Suprapubic skin (tissue), 4 donors: ENCODE results near the gene PRDM5. TPM values are rescaled to one million over a fixed set of nuclear protein-coding genes. Genes with fewer than 3 reads are reported as not detected.

Experiments used
- DNase-seq, 2 donors: peaks; one replicate each; pipeline ENCODE4 v3.0.0-alpha.2; 2019; ENCODE audit warnings: low spot score in 2 of 2
- H3K27ac ChIP-seq: fragments of 200-600 bp; sonication (generic); one replicate; pipeline ENCODE4 v1.5.1; 2019
- H3K27me3 ChIP-seq: fragments of 200-600 bp; sonication (generic); one replicate; pipeline ENCODE4 v1.5.1; 2019
- H3K36me3 ChIP-seq: fragments of 200-600 bp; sonication (generic); one replicate; pipeline ENCODE4 v1.5.1; 2019
- H3K4me1 ChIP-seq: fragments of 200-600 bp; sonication (generic); one replicate; pipeline ENCODE4 v1.5.1; 2019
- H3K4me3 ChIP-seq: fragments of 200-600 bp; sonication (generic); one replicate; pipeline ENCODE4 v1.5.1; 2019; ENCODE audit warnings: mild to moderate bottlenecking
- H3K9me3 ChIP-seq: fragments of 200-600 bp; sonication (generic); one replicate; pipeline ENCODE4 v1.5.1; 2019
- EP300 ChIP-seq: sonication (generic); formaldehyde crosslinking; IDR thresholded peaks from one replicate; pipeline ENCODE4 v1.6.1; 2017; ENCODE audit warnings: antibody characterized with exemption
- POLR2A ChIP-seq, 2 donors: fragments of 450-650 bp; IDR thresholded peaks; one replicate each; pipeline ENCODE4 v1.6.1; 2017; ENCODE audit warnings: antibody characterized with exemption in 2 of 2, mild to moderate bottlenecking in 2 of 2, moderate library complexity in 2 of 2
- POLR2AphosphoS5 ChIP-seq, 3 donors: sonication (generic); formaldehyde crosslinking; IDR thresholded peaks; one replicate each; pipeline ENCODE4 v1.6.1; 2017; ENCODE audit warnings: antibody characterized with exemption in 3 of 3
- WGBS: methylation state at CpG from one replicate; pipeline ENCODE4 v1.1.5; 2018; 5-methylcytosine and 5-hydroxymethylcytosine counted together
- total RNA-seq, 4 donors: library from RNA; depleted of rRNA; stranded (reverse); fragments of >200 nt; gene quantifications; one replicate each; pipeline ENCODE4 v1.1.0, GENCODE V29; 2016
- TF ChIP-seq, protein P1 (sequence below), 2 donors: fragments of 200-600 bp in 1 of 2; fragments of 450-650 bp in 1 of 2; sonication (generic) in 1 of 2; IDR thresholded peaks; one replicate each; pipeline ENCODE4 v1.5.1; 2016 to 2019; ENCODE audit warnings: antibody characterized with exemption in 2 of 2, mild to moderate bottlenecking in 1 of 2, moderate library complexity in 1 of 2

PRDM5 gene
- total RNA-seq, 4 donors from 2014 or later, result 3.0 to 12.0 (median 4.5) TPM

DNA sequence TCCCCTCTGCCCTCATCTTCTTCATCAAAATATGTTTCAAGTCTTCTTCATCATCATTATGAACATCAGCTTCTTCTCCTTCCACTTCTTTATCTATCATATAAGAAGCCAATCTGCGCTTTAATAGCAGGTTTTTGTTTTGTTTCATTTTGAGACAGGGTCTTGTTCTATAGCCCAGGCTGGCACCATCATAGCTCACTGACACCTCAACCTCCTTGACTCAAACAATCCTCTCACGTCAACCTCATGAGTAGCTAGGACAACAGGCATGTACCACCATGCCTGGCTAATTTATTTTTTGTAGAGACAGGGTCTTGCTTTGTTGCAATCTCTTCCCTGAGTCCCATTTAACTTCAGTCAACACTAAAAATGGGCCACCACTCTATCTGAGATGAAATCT lies 27.0 kb downstream of the PRDM5 start:
- no peaks in the 10 kb centered on the region for H3K36me3 ChIP-seq
- no peaks in the 10 kb centered on the region for H3K9me3 ChIP-seq
- H3K27ac ChIP-seq, result no peak overlapping the region
- no peaks in the 10 kb centered on the region for H3K27me3 ChIP-seq
- H3K4me1 ChIP-seq, result no peaks in the 10 kb centered on the region
- TF ChIP-seq, protein P1, sequence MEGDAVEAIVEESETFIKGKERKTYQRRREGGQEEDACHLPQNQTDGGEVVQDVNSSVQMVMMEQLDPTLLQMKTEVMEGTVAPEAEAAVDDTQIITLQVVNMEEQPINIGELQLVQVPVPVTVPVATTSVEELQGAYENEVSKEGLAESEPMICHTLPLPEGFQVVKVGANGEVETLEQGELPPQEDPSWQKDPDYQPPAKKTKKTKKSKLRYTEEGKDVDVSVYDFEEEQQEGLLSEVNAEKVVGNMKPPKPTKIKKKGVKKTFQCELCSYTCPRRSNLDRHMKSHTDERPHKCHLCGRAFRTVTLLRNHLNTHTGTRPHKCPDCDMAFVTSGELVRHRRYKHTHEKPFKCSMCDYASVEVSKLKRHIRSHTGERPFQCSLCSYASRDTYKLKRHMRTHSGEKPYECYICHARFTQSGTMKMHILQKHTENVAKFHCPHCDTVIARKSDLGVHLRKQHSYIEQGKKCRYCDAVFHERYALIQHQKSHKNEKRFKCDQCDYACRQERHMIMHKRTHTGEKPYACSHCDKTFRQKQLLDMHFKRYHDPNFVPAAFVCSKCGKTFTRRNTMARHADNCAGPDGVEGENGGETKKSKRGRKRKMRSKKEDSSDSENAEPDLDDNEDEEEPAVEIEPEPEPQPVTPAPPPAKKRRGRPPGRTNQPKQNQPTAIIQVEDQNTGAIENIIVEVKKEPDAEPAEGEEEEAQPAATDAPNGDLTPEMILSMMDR (IDR thresholded peaks at IDR 0.05), result no peak
- TF ChIP-seq POLR2A (IDR thresholded peaks at IDR 0.05) (no peak), EP300 (no peak), POLR2AphosphoS5 (IDR thresholded peaks at IDR 0.05) (no peak)
- H3K4me3 ChIP-seq, result no peak overlapping the region
- WGBS, result 94% methylated on average over 2 of the region's 2 CpGs
- no peak for DNase-seq

GRCh38 chr4:120893314-120893713 lies 29.2 kb downstream of the PRDM5 start:
- no peak overlapping the region for H3K27ac ChIP-seq

GRCh38 chr4:120886191-120886590 lies 36.3 kb downstream of the PRDM5 start:
- Histone ChIP-seq H3K27me3 (no peaks in the 10 kb centered on the region), H3K36me3 (no peaks in the 10 kb centered on the region), H3K27ac (no peak overlapping the region), H3K4me3 (no peak overlapping the region), H3K9me3 (peaks cover 3% of the 10 kb centered on the region), H3K4me1 (peaks cover 2% of the 10 kb centered on the region)
- no peak for DNase-seq
- TF ChIP-seq POLR2AphosphoS5 (IDR thresholded peaks at IDR 0.05), result no peak
- TF ChIP-seq EP300, result no peak
- no peak for TF ChIP-seq POLR2A (IDR thresholded peaks at IDR 0.05)
- TF ChIP-seq, protein P1 (IDR thresholded peaks at IDR 0.05), result no peak

More at GRCh38 chr4:120893314-120893713, 29.2 kb downstream of the PRDM5 start:
- 100% methylated on average over 2 of the region's 2 CpGs for WGBS
- peaks cover 3% of the 10 kb centered on the region for H3K9me3 ChIP-seq
- H3K27me3 ChIP-seq, result no peaks in the 10 kb centered on the region
- TF ChIP-seq, protein P1 (IDR thresholded peaks at IDR 0.05), result no peak
- TF ChIP-seq EP300 (no peak), POLR2AphosphoS5 (IDR thresholded peaks at IDR 0.05) (no peak), POLR2A (IDR thresholded peaks at IDR 0.05) (no peak)
- DNase-seq, result no peak
- no peaks in the 10 kb centered on the region for H3K4me1 ChIP-seq
- no peaks in the 10 kb centered on the region for H3K36me3 ChIP-seq
- H3K4me3 ChIP-seq, result no peak overlapping the region

DNA sequence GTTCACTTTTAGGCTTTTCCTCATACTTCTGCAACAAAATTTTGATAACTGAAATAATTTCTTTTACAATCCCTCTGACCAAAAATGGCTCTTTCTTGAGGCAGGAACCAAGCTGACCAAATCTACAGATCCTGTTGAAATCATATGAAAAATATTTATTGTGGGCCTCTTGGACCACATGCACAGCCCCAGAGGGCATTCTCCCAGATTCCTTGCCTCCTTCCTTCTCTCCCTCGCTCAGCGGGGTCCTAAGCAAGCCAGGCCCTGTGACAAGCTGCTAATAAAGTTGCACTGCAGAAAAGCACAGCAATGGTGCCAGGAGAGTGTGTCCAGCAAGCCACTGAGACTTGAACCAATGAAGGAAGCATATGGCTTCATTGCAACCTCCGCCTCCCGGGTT lies 40.7 kb downstream of the PRDM5 start:
- Histone ChIP-seq H3K27me3 (no peaks in the 10 kb centered on the region), H3K4me3 (no peak overlapping the region), H3K4me1 (peaks cover 2% of the 10 kb centered on the region), H3K27ac (no peak overlapping the region), H3K9me3 (no peaks in the 10 kb centered on the region), H3K36me3 (no peaks in the 10 kb centered on the region)
- WGBS, result 100% methylated on average over 4 of the region's 4 CpGs
- DNase-seq, result no peak
- TF ChIP-seq POLR2A (IDR thresholded peaks at IDR 0.05) (no peak), EP300 (no peak), POLR2AphosphoS5 (IDR thresholded peaks at IDR 0.05) (no peak)
- TF ChIP-seq, protein P1 (IDR thresholded peaks at IDR 0.05), result no peak

GRCh38 chr4:120881351-120881750 lies 41.2 kb downstream of the PRDM5 start:
- Histone ChIP-seq H3K36me3 (no peaks in the 10 kb centered on the region), H3K4me3 (no peak overlapping the region), H3K27ac (no peak overlapping the region), H3K9me3 (no peaks in the 10 kb centered on the region), H3K4me1 (peaks cover 2% of the 10 kb centered on the region), H3K27me3 (no peaks in the 10 kb centered on the region)
- 97% methylated on average over 2 of the region's 2 CpGs for WGBS
- DNase-seq, result no peak
- TF ChIP-seq POLR2AphosphoS5 (IDR thresholded peaks at IDR 0.05) (no peak), EP300 (no peak), POLR2A (IDR thresholded peaks at IDR 0.05) (no peak)
- TF ChIP-seq, protein P1 (IDR thresholded peaks at IDR 0.05), result no peak
